Measurements from ENCODE around the gene HMX3. TPM values are rescaled to one million over a fixed set of nuclear protein-coding genes. Genes with fewer than 3 reads are reported as not detected.

The HMX3 gene
- total and polyA plus RNA-seq, 2 of the 8 experiments (the other 6 are each of a cell fraction or from before 2014, with no cell fraction given): 0.05 TPM; not detected in 1

GRCh38 chr10:123092635-123093414, 42.9 kb upstream of the HMX3 start:
- no peak overlapping the region for H3K4me2 ChIP-seq (ENCODE audit: insufficient read depth in 1 of 2, low read depth in 2 of 2, low read length in 2 of 2)
- no peak overlapping the region for H2AK5ac ChIP-seq (ENCODE audit: low read depth, low read length)
- H3K4ac ChIP-seq (replicated peaks; ENCODE audit: insufficient read length, low read depth, low read length): no peak overlapping the region
- H3K23me2 ChIP-seq (ENCODE audit: low read depth, low read length): no peaks in the 10 kb centered on the region
- ChIA-PET CTCF (ENCODE audit: partially characterized antibody) (interaction anchor here (0.7 to 2.7 kb wide), 2 partner anchors 49 to 483 kb away, joined by 3 to 11 read pairs; no protein-coding TSS in a partner anchor), POLR2A (ENCODE audit: partially characterized antibody) (interaction anchor here (1.6 kb wide), 1 partner anchor 11 kb away, joined by 4 read pairs; no protein-coding TSS in a partner anchor)
- H3K23ac ChIP-seq (ENCODE audit: insufficient read length): no peak overlapping the region
- H2BK12ac ChIP-seq (ENCODE audit: low read depth, low read length): no peak overlapping the region
- H2AFZ ChIP-seq (ENCODE audit: low read length): no peak overlapping the region
- no peak overlapping the region for H4K5ac ChIP-seq (ENCODE audit: insufficient read length, low read depth, low read length)
- no peak overlapping the region for H2BK20ac ChIP-seq (ENCODE audit: low read length)
- 89% methylated on average over 14 of the region's 14 CpGs; no CpG with 5 or more reads in 1 of the 2 experiments for WGBS, 2 experiments (ENCODE audit: extremely low coverage in 1 of 2, insufficient coverage in 1 of 2, insufficient read length in 1 of 2, insufficient replicate concordance in 2 of 2, low coverage in 1 of 2, low lambda C conversion rate in 2 of 2, missing lambda C conversion rate in 1 of 2)
- no peak for DNase-seq (ENCODE audit: low read depth in 1 of 2, low spot score in 2 of 2)
- H2BK5ac ChIP-seq (ENCODE audit: low read depth, low read length): no peak overlapping the region
- H4K20me1 ChIP-seq (replicated peaks in 1 of 2; ENCODE audit: control insufficient read depth in 1 of 2, insufficient read depth in 2 of 2, low read length in 2 of 2): no peaks in the 10 kb centered on the region
- H3K56ac ChIP-seq (replicated peaks; ENCODE audit: insufficient read length, low read depth, low read length): no peak overlapping the region
- H2BK15ac ChIP-seq (ENCODE audit: low read length): no peak overlapping the region
- H3K79me1 ChIP-seq (ENCODE audit: low read depth, low read length): no peaks in the 10 kb centered on the region
- FAIRE-seq: no peak
- no peak overlapping the region for H3K4me3 ChIP-seq (ENCODE audit: extremely low read depth in 1 of 4, insufficient read depth in 2 of 4, low read depth in 3 of 4, low read length in 4 of 4)
- no peaks in the 10 kb centered on the region for H3K79me2 ChIP-seq (ENCODE audit: control insufficient read depth in 1 of 2, insufficient read depth in 2 of 2, low read length in 2 of 2)
- H3K27ac ChIP-seq (ENCODE audit: low read depth, low read length): no peak overlapping the region
- no peak overlapping the region for H3K14ac ChIP-seq (ENCODE audit: insufficient read length)
- H3K27me3 ChIP-seq (replicated peaks in 1 of 4; ENCODE audit: control insufficient read depth in 3 of 4, extremely low read depth in 1 of 4, insufficient read depth in 3 of 4, low read length in 3 of 4): no peaks in the 10 kb centered on the region
- H3K36me3 ChIP-seq (ENCODE audit: control insufficient read depth in 2 of 4, insufficient read depth in 4 of 4, low read length in 3 of 4): no peaks in the 10 kb centered on the region
- H3K9me3 ChIP-seq (ENCODE audit: insufficient read depth in 2 of 2, low read depth in 1 of 2, low read length in 1 of 2): no peaks in the 10 kb centered on the region
- H3K9ac ChIP-seq (replicated peaks in 1 of 4; ENCODE audit: extremely low read depth in 1 of 4, low read depth in 3 of 4, low read length in 3 of 4): no peak overlapping the region
- H4K91ac ChIP-seq (replicated peaks; ENCODE audit: insufficient read length, low read length): no peak overlapping the region
- H3K18ac ChIP-seq (ENCODE audit: extremely low read depth, low read length): no peak overlapping the region
- no peaks in the 10 kb centered on the region; a peak in 1 of 7 replicates for H3K4me1 ChIP-seq (replicated peaks in 1 of 4; ENCODE audit: control insufficient read depth in 3 of 4, insufficient read depth in 4 of 4, low read length in 3 of 4)
- H2BK120ac ChIP-seq (replicated peaks; ENCODE audit: low read depth, low read length): no peak overlapping the region
- H4K8ac ChIP-seq (ENCODE audit: extremely low read depth, insufficient read depth, low read length): no peak overlapping the region
- TF ChIP-seq EGR1 (IDR thresholded peaks at IDR 0.05; ENCODE audit: borderline replicate concordance, low read depth, low read length) (no peak), SRF (IDR thresholded peaks at IDR 0.05; ENCODE audit: low read depth, low read length) (no peak), SP1 (IDR thresholded peaks at IDR 0.05; ENCODE audit: low read depth, low read length) (no peak), CTBP2 (IDR thresholded peaks at IDR 0.05; ENCODE audit: borderline replicate concordance, insufficient read depth, insufficient read length, low read length) (no peak), EP300 (IDR thresholded peaks at IDR 0.05; ENCODE audit: borderline replicate concordance in 1 of 2, low read depth in 2 of 2, low read length in 2 of 2) (no peak), TCF12 (IDR thresholded peaks at IDR 0.05; ENCODE audit: low read depth, low read length) (no peak), EZH2 (IDR thresholded peaks at IDR 0.05; ENCODE audit: low read depth, low read length, severe bottlenecking) (no peak), BRCA1 (IDR thresholded peaks at IDR 0.05; ENCODE audit: low read depth, low read length) (no peak), RBBP5 (IDR thresholded peaks at IDR 0.05; ENCODE audit: borderline replicate concordance, low read depth, low read length) (no peak), KDM1A (IDR thresholded peaks at IDR 0.05; ENCODE audit: borderline replicate concordance, low read length) (no peak), GTF2F1 (IDR thresholded peaks at IDR 0.05; ENCODE audit: borderline replicate concordance, low read depth, low read length) (no peak), SIRT6 (IDR thresholded peaks at IDR 0.05; ENCODE audit: low read length) (no peak), SIX5 (IDR thresholded peaks at IDR 0.05; ENCODE audit: low read depth, low read length) (no peak)
